Fibroblast of villous mesenchyme (primary cell): ENCODE results near the gene YPEL3. TPM values are rescaled to one million over a fixed set of nuclear protein-coding genes. Genes with fewer than 3 reads are reported as not detected.

Experiments
- DNase-seq: peaks from one replicate; pipeline ENCODE4 v3.0.0-alpha.2; 2010; ENCODE audit warnings: low read depth
- H3K4me3 ChIP-seq: 2 replicates; pipeline ENCODE4 v1.5.1; 2011; ENCODE audit warnings: low read depth, mild to moderate bottlenecking, low read length
- total RNA-seq: library from RNA; depleted of rRNA; stranded (reverse); fragments of >200 nt; gene quantifications from 2 replicates; pipeline ENCODE4 v1.2.3, GENCODE V29; 2012
- TF ChIP-seq, protein P1 (sequence below): IDR thresholded peaks from 2 replicates; pipeline ENCODE4 v1.5.1; 2012; ENCODE audit warnings: low read depth, mild to moderate bottlenecking, low read length; ENCODE audit not compliant: insufficient read depth

Gene YPEL3
- total RNA-seq, 1 donor: 8.6 TPM

DNA sequence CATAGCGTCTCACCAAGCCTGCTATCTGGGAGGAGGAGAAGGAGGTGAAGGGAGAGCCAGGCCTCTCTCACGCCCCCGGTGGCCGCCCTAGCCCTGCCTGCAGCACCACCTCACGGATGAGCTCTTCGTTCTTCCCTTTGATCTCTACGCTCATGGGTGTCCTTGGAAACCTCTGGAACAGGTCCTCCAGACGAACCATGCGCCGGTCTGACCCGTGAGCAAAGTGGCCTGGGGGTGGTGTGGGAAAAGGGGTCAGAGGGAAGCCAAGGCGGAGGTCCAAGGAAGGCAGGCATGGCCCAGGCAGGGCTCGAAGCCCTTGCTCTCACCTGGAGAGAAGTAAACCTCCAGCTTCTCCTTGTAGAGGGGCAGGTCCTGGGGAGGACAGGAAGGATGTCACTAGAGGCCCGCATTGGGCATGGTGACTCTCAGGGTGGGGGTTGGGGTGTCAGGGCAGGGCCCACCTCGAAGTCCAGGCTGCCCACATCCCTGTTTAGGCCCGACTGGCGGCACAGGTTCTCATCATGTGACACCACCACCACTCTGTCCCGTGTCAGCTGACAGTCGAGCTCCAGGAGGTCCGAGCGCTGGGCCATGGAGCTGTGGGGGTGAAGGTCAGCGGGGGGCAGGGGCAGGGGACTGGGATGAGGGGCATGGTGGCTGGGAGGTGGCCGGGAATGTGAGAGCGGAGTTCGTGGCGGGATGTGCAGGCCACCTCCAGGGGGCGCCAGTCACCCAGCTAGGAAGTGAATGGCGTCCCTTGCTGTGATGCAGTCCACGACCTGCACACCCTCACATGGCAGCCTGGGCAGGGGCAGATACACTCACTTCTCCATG, 16.4 kb upstream of the YPEL3 start:
- DNase-seq: peak; percentile 68
- TF ChIP-seq, protein P1, sequence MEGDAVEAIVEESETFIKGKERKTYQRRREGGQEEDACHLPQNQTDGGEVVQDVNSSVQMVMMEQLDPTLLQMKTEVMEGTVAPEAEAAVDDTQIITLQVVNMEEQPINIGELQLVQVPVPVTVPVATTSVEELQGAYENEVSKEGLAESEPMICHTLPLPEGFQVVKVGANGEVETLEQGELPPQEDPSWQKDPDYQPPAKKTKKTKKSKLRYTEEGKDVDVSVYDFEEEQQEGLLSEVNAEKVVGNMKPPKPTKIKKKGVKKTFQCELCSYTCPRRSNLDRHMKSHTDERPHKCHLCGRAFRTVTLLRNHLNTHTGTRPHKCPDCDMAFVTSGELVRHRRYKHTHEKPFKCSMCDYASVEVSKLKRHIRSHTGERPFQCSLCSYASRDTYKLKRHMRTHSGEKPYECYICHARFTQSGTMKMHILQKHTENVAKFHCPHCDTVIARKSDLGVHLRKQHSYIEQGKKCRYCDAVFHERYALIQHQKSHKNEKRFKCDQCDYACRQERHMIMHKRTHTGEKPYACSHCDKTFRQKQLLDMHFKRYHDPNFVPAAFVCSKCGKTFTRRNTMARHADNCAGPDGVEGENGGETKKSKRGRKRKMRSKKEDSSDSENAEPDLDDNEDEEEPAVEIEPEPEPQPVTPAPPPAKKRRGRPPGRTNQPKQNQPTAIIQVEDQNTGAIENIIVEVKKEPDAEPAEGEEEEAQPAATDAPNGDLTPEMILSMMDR: peak; percentile 64
- no peak overlapping the region for H3K4me3 ChIP-seq

DNA sequence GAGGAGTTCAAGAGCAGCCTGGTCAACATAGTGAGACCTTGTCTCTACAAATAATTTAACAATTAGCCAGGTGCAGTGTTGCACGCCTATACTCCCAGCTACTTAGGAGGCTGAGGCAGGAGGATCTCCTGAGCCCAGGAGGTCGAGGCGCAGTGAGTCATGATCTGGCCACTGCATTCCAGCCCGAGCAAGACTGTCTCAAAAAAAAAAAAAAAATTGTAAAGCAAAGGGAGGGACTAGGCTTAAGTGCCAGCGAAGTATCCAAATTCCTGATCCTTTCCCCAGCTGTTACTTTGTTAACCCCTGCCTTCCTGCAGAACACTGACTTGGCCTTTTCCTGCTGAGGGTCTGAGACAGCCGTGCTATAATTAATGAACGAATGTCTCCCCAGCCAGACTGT, 14.6 kb upstream of the YPEL3 start:
- no peak overlapping the region for H3K4me3 ChIP-seq
- DNase-seq: no peak
- TF ChIP-seq, protein P1: no peak

DNA sequence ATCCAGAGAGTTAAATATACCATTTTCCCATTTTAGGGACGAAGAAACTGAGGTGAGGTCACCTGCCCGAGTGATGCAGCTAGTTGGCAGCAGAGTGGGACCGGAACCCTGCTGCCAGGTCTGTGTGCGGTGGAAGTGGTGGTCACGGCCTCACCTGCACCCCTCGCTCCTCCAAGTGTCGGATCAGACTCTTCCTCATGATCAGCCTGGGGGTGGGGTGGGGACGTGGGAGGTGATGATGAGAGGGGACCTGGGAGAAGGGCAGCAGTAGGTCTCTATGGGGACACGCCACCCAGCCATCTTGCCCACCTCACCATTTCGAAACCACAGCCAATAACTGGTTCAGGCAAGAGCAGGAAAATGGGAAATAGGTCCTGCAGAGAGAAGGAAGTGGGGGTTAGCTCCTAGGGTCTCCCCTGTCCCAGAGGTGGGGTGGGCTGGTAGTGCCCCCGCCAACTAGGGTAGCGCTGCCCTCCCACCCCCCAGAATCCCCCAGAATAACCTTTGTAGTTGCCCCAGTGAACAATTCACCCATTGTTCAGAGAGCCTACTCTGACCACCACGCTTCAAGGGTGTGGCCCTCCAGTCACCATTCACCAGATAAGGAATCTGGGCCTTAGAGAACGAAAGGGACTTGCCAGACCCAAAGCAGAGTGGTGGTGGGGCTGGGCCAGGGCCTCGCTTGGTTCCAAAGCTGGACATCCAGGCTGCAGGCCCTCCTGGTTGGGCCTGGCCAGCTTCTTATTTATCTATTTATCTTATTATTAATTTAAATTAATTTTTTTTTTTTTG, 12.2 kb upstream of the YPEL3 start:
- no peak for DNase-seq
- H3K4me3 ChIP-seq: no peak overlapping the region
- TF ChIP-seq, protein P1: no peak

DNA sequence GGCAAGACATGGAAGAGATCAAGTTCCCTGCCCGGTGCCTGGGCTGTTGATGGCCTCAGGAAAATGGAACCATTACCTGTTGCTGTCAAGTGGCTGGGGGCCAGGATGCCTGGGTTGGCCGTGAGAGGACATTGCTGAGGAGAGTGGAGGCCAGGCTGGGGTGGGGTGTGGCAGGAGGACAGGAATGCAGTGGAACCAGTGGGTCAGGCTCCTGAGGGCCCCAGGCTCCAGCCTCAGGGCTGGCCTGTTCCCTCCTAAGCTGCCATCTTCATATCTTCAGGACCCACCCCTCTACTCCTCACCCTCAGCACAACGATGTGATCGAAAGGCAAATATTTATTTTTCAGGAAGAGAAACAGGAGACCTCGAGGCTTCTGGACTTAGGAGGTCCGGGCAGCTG, 8.5 kb upstream of the YPEL3 start:
- TF ChIP-seq, protein P1: no peak
- no peak for DNase-seq
- H3K4me3 ChIP-seq: no peak overlapping the region

DNA sequence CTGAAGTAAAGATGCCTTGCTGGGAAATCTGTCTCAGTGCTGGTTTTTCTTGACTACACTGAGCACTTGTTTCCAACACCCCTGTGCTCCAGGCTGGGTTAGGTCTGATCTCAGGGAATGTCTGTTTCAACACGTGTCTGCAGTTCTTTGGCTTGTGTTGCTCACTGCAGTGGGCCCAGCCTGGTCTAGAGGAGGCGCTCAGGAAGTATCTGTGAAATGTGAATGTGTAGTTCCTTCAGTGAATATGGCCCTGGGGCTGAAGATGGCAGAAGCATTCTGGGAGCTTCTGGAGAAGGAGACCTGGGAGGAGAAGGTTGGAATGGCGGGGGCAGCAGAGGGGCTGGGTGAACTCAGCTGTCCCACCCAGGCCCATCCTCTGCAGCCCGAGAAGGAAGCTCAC, 8.1 kb upstream of the YPEL3 start:
- TF ChIP-seq, protein P1: no peak
- no peak for DNase-seq
- no peak overlapping the region for H3K4me3 ChIP-seq

DNA sequence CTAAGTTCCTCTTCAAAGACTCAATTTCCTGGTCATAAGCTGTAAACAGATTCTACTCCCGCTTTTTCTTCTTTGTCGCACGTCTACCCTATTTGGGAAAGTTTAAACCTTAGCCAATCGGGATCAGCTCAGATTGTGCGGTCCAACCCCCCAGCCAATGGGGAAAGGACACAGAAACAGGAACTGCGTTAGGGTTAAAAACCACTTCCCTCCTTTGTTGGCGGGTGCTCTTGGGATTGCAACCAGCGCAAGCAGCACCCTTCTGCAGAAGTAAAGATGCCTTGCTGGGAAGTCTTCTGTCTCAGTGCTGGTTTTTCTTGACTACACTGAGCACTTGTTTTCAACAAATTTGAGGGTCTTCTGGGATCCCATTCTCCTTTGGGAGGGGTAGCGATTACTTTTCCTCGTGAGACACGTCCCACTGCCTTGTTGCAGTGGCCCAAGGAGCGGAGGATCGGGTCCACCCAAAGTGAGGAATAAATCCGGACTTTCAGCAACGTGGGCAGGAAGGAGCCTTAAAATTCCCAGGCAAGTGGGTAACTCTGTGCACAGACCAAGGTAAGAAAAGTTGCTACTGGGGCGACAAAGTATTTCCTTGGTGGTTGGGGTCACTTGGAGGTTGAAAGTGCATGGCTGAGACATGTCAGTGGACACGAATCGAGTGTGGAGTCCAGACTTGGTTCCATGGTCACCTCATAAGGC, 1.0 kb upstream of the YPEL3 start:
- DNase-seq: no peak
- TF ChIP-seq, protein P1: no peak
- H3K4me3 ChIP-seq: peak overlapping the region; percentile 48
